Epithelial cell of esophagus (primary cell): Measurements from ENCODE around the gene AP1S3.
A peak's percentile ranks its signal among the peaks of the same experiment; 100 is the strongest.
"Not testable (repeated sequence)": the region's sequence is repeated elsewhere in the genome, so short reads cannot be mapped to it uniquely, and the experiment has no call there.

Source experiments
- DNase-seq: peaks from one replicate; pipeline ENCODE4 v3.0.0; 2010; ENCODE audit warnings: low read depth
- H3K4me3 ChIP-seq: 2 replicates; pipeline ENCODE4 v1.5.1; 2011; ENCODE audit warnings: mild to moderate bottlenecking, low read length, control low read depth
- TF ChIP-seq, protein P1 (sequence below): IDR thresholded peaks from 2 replicates; pipeline ENCODE4 v1.5.1; 2011; ENCODE audit warnings: low read depth, mild to moderate bottlenecking, low read length, control low read depth, inconsistent platforms; ENCODE audit not compliant: insufficient read depth; ENCODE audit errors: missing control alignments

AP1S3 gene

DNA sequence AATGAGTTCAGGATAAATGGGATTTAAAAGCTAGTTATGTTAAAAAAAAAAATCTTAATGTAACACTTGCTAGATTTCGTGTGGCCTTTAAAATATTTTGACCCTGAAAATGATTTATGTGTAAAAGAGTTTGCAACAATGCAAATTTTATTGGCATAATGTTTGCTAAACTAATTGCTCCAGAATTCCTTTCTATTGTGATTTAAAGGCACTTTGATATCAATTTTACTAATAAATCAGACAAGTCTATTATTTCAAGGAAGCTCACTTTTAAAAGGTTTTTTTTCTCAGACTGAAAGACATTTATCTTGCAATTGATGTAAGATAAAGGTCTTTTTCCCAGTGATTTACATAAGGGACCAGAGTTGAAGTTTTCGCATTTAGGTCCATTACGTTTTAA is 17.5 kb downstream of the AP1S3 start:
- DNase-seq: no peak
- no peak overlapping the region for H3K4me3 ChIP-seq
- TF ChIP-seq, protein P1, sequence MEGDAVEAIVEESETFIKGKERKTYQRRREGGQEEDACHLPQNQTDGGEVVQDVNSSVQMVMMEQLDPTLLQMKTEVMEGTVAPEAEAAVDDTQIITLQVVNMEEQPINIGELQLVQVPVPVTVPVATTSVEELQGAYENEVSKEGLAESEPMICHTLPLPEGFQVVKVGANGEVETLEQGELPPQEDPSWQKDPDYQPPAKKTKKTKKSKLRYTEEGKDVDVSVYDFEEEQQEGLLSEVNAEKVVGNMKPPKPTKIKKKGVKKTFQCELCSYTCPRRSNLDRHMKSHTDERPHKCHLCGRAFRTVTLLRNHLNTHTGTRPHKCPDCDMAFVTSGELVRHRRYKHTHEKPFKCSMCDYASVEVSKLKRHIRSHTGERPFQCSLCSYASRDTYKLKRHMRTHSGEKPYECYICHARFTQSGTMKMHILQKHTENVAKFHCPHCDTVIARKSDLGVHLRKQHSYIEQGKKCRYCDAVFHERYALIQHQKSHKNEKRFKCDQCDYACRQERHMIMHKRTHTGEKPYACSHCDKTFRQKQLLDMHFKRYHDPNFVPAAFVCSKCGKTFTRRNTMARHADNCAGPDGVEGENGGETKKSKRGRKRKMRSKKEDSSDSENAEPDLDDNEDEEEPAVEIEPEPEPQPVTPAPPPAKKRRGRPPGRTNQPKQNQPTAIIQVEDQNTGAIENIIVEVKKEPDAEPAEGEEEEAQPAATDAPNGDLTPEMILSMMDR: no peak

DNA sequence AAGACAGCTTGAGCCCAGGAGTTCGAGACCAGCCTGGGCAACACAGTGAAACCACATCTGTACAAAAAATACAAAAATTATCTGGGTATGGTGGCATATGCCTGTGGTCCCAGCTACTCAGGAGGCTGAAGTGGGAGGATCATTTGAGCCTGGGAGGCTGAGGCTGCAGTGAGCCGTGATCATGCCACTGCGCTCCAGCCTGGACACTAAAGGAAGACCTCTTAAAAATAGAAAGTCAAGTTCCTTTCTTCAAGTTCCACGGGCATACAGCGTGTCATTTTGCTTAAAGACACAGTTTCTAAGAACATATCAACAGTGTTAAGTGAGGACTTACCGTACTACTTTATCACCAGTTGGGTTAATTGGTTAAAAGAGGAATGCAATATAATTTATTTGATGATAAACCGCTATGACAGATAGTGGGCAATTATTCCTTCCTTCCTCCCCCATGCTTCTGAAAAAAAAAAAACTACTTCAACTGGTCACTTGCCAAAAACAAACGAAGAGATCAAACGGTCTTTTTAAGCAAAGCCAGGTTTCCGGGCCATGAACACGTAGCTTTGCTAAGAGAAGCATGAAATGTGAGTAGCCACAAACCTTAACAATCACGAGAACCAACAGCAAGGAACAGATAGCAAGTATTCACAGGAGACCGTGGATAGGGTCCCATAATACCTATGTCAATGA is 21.4 kb downstream of the AP1S3 start:
- TF ChIP-seq, protein P1: no peak
- no peak for DNase-seq
- H3K4me3 ChIP-seq: no peak overlapping the region

DNA sequence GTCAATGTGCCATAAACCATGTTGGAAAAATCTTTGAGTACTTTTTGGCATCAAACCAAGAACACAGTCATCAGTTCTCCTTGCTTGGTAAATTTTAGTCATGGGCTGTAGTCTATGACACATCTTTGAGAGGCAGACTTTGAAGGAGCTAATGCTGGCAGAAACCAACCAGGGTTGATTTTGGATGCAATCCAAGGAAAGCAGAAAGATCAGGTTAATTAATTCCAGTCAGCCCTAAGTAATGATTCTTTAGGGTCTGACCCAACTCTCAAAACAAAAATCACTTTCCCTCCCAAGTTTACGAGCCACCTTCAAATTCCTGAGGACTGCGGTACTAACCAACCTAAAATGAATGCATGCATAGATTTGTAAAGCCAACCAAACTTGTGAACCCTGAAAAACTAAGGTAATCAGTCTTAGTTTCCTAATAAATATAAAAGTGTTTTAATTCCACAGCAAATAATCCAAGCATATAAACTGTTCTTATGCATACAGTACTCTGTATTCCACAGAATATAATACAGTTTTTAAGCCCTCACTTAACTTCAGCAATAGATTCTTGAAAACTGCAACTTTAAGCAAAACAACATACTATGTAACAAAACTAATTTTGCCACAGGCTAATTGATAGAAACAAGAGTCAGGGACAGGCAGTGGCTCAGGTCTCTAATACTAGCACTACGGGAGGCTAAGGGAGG is 22.0 kb downstream of the AP1S3 start:
- TF ChIP-seq, protein P1: no peak
- DNase-seq: peak; percentile 98
- H3K4me3 ChIP-seq: no peak overlapping the region

DNA sequence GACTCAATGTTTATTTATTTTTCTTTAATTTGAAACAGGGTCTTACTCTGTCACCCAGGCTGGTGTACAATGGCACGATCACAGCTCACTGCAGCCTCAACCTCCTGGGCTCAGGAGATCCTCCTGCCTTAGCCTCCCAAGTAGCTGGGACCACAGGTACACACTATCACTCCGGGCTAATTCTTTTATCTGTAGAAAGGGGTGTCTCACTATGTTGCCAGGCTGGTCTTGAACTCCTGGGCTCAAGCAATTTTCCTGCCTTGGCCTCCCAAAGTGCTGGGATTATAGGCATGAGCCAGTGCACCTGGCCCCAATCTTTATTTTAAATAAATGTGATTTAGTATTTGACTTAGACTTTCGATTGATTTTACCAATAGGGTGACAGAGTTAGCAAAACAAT is 22.6 kb downstream of the AP1S3 start:
- H3K4me3 ChIP-seq, DNase-seq: not testable (repeated sequence)

DNA sequence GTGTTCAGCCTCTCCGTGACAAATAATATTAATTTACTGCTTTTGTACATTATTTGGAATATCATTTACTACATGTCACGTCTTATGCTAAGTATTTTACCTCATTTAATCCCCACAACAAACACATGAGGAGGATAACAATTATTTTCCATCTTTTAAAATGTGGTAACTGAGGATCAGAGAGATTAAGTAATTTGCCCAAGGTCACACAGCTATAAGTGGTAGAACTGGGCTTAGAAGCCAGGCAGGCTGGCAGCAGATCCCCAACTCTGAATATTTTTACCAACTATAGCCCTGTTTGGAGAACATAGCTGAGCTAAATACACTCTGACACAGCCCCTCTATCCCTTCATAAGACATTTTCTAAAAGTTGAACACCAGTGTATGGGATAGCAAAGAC is 24.1 kb downstream of the AP1S3 start:
- DNase-seq: no peak
- H3K4me3 ChIP-seq: no peak overlapping the region
- TF ChIP-seq, protein P1: no peak

DNA sequence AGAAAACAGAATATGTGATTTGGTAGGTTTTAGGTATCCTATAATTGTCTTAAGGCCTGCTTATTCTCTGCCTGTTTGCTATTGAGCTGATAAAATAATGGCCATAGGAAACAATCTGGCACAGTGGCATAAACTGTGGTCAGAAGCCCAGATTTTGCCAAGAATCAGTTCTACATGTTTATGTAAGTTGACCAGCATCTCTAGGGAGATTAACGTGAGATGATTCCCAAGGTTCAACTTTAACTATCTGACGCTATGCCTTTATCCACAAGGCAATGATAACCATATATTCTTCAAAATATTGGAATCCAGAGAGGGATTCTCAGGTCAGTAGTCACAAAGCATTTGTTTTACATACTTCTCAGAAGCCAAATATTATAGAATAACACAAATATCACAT is 25.6 kb downstream of the AP1S3 start:
- TF ChIP-seq, protein P1: no peak
- DNase-seq: no peak
- H3K4me3 ChIP-seq: no peak overlapping the region

DNA sequence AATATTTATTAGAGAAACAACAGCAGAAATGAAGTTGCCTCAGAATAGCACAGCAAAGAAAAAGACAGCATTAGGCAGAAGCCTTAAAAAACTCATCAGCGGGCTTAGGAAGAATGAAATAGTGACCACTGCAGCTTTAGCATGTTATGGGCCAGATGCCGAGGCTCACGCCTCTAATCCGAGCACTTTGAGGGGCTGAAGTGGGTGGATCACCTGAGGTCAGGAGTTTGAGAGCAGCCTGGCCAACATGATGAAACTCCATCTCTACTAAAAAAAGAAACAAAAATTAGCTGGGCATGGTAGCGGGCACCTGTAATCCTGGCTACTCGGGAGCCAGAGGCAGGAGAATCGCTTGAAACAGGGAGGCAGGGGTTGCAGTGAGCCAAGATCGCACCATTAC is 32.4 kb downstream of the AP1S3 start:
- TF ChIP-seq, protein P1: no peak
- DNase-seq: no peak

More for the DNA sequence above, 32.4 kb downstream of the AP1S3 start:
- no peak overlapping the region for H3K4me3 ChIP-seq
